NCI-H774 (cell line): ENCODE measurements around the gene SETBP1.

ENCODE experiments used
- DNase-seq: peaks from one replicate; lab custom pipeline; 2025; lab: John Stamatoyannopoulos, UW

Gene SETBP1

GRCh38 chr18:44968336-44968735 is 287.6 kb downstream of the SETBP1 start:
- DNase-seq, result no peak

- no peak for DNase-seq
Measured at GRCh38 chr18:44969214-44969795, 288.6 kb downstream of the SETBP1 start.

GRCh38 chr18:44973282-44973681 is 292.6 kb downstream of the SETBP1 start:
- DNase-seq, result no peak

- no peak for DNase-seq
Measured at GRCh38 chr18:44974174-44974573, 293.5 kb downstream of the SETBP1 start.

DNA sequence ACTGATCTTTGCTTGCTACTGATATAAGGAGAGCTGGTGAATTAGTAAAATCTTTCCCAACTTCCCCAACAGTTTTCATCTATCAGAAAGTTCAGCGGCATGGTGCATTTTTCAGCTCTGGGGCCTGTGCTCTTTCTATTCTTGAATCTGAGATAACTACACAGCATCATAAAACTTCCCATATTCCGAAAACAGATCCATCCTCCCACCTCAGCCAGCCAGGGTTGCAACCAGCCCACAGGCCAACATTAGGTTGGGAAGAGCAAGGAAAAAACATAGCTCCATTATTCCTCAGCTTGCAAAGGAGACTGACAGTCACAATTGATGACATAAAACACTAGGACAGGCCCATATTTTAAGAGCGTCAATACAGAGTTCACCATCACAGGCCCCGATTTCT is 297.2 kb downstream of the SETBP1 start:
- DNase-seq, result no peak

GRCh38 chr18:44979748-44980147 is 299.1 kb downstream of the SETBP1 start:
- DNase-seq, result no peak

GRCh38 chr18:44981121-44981520 is 300.4 kb downstream of the SETBP1 start:
- DNase-seq, result no peak

DNA sequence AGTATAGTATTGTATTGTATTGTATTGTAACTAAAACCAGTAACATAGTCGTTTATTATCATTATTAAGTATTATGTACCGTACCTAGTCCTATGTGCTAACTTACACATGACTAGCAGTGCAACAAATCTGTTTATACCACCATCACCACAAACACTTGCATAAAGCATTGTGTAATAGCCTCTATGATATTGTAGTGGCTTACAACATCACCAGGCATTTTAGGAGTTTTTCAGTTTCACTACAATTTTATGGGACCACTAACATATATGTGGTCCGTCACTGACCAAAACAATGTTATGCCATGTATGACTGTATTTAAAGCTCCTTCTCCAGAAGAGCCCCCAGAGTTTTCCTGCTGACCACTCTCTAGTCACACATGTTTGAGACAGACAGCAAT is 306.2 kb downstream of the SETBP1 start:
- no peak for DNase-seq

- no peak for DNase-seq
Measured at GRCh38 chr18:44987371-44987770, 306.7 kb downstream of the SETBP1 start.

- no peak for DNase-seq
Measured at GRCh38 chr18:44988821-44989587, 308.3 kb downstream of the SETBP1 start.

GRCh38 chr18:44996261-44996660 is 315.6 kb downstream of the SETBP1 start:
- no peak for DNase-seq

GRCh38 chr18:44997174-44997573 is 316.5 kb downstream of the SETBP1 start:
- no peak for DNase-seq

DNA sequence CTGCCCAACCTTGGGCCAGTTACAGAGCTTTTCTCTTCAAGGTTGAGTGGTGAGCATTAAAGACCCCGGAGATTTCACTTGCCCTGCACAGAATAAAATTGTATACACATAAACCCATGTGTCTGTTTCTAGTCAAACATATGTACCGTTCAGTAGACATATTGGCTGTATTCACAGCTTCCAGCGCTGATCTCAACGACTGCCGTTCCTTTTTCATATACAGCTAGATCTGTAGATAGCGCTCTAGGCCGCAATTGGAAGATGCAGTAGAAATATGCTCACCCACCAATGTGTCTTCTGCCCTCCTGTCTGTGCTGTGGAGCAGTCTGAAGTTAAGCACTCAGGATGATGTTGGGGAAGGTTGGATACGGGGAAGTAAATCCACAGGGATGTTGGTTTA is 317.7 kb downstream of the SETBP1 start:
- DNase-seq, result no peak

GRCh38 chr18:45004546-45005080 is 323.9 kb downstream of the SETBP1 start:
- DNase-seq, result no peak

GRCh38 chr18:45006934-45007333 is 326.2 kb downstream of the SETBP1 start:
- DNase-seq, result no peak

- no peak for DNase-seq
Measured at GRCh38 chr18:45007531-45007930, 326.8 kb downstream of the SETBP1 start.

DNA sequence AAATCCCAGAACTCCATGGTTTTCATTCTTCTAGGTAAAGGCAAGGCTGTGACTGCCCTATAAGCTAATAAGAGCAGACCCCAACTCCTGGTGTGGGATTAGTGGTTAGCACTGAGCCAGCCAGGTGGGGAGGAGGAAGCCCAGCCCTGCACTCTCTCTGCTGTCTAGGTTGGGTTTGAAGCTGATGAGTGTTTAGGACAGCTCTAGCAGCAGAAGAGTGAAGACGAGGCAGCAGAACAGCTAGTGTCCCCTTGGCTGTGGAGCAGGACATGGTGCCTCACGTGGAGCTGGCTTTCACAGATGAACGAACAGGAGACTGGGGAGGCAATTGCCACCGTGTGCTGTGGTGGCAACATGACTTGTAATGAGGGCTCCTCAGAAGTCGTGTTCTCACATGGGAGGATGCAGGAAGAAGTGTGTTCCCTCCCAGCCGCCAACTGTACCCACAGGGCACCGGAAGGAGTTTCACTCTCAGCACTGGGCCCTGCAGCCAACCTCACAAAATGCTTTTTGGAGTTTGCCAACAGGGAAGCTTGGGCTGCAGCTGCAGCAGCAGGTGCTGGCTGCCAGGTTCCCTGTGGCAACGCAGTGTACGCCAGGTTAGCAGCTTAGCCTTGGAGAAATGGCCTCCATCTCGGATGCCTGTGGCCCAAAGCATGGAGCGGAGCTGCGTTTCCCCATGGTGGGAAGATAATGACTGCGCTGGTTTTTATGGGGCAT is 328.2 kb downstream of the SETBP1 start:
- peak; percentile 30 for DNase-seq

DNA sequence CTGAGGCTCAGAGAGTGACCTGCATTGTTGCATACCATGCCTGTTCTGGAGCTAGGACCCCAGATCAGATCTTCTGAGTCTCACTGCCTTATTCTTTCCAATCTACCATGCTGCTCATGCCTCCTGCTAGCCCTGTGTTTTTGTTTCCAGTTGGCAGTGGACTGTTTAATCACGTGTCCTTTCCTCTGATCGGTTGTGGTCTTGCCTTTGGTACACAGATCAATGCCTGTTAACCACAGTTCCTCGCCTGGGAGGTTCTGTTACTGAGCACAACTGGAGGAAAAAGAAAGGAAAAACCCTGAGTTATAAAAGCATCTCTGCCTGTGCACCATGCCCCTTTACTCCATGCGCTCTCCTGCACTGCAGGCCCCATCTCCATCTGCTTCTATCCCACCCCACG is 329.1 kb downstream of the SETBP1 start:
- no peak for DNase-seq

GRCh38 chr18:45012286-45012685 is 331.6 kb downstream of the SETBP1 start:
- DNase-seq, result no peak

DNA sequence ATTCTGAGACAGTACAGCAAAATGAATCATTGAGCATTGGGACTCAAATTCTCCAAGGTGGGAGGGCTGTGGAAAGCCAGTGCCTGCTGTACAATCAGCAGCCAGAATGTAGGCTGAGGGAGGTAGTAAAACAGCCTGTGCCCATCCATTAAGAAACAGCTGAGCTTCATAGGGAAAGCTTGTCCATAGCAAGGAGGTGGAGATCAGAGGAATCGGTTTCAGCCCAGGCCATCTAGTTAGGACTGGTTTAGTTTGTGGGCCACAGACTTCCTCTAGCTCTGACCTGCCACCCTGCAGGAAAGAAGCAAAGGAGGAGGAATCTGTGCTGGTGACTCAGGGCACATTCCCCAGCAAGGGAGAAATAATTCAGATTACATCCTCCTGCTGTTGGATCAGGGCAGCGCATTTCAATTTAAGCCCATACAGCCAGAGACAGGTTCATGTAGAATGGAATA is 333.4 kb downstream of the SETBP1 start:
- no peak for DNase-seq

DNA sequence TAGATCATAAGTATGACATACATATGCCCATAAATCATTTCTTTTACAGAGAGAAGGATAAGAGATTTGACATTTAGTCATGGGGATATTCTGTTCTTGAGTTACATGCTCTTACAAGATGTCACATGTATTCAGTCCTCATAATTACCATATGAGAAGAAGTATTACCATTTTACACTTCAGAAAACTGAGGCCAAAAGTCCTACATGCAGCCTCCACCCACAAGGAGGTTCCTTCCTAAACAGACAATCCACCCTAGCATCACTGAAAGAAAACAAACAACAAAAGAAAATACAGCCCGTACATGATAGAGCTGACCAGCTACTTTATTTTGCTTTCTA is 335.1 kb downstream of the SETBP1 start:
- no peak for DNase-seq

- no peak for DNase-seq
Measured at GRCh38 chr18:45019469-45019868, 338.8 kb downstream of the SETBP1 start.

DNA sequence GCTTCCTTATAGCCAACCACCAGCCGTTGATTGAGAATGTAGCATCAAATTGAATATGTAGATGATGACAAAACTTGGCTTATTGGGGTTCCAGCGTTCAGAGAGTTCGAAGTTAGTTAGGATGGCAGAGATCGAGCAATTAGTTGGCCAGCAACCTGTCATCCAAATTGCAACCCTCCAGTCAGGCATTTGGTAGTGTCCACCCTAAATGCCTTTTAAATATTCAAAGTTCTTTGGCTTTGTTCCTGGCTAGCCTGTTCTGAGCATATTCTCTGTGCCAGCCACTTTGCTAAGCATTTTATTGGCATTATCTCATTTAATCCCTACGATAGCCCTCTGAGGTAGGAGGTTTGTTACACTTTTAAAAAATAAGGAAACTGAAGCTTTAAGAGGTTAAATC is 342.8 kb downstream of the SETBP1 start:
- no peak for DNase-seq
